Adrenal gland (tissue), 12 donors: ENCODE results near the gene SVOPL. TPM values are rescaled to one million over a fixed set of nuclear protein-coding genes. Genes with fewer than 3 reads are reported as not detected.
A peak's percentile ranks its signal among the peaks of the same experiment; 100 is the strongest.

Experiments used
- DNase-seq, 7 donors: peaks; one replicate each; pipeline ENCODE4 v3.0.0-alpha.2; 2019 to 2020
- H3K27ac ChIP-seq, 5 donors: fragments of 200-600 bp; sonication (generic) in 4 of 5; 1 replicate in 3 of 5; 2 replicates in 2 of 5; pipeline versions ENCODE4 v1.5.1 to v1.8.0; 2016 to 2020; ENCODE audit warnings: mild to moderate bottlenecking in 1 of 5
- H3K27me3 ChIP-seq: fragments of 200-600 bp; 2 replicates; pipeline ENCODE4 v1.8.0; 2021
- H3K36me3 ChIP-seq, 2 donors: fragments of 200-600 bp; replicated peaks in 1 of 2; 1 replicate in 1 of 2; 2 replicates in 1 of 2; pipeline versions ENCODE4 v1.5.1 to v1.8.0; 2018 to 2022
- H3K4me1 ChIP-seq, 2 donors: fragments of 200-600 bp; replicated peaks in 1 of 2; 1 replicate in 1 of 2; 2 replicates in 1 of 2; pipeline versions ENCODE4 v1.5.1 to v1.8.0; 2018 to 2021
- H3K4me3 ChIP-seq, 4 donors: fragments of 200-600 bp; sonication (generic) in 3 of 4; one replicate each; pipeline ENCODE4 v1.5.1; 2016 to 2018
- H3K9me3 ChIP-seq, 3 donors: fragments of 200-600 bp; sonication (generic) in 1 of 3; replicated peaks in 1 of 3; 1 replicate in 2 of 3; 2 replicates in 1 of 3; pipeline versions ENCODE4 v1.5.1 to v1.8.0; 2016 to 2021
- POLR2A ChIP-seq, 2 donors: fragments of 450-650 bp; IDR thresholded peaks; one replicate each; pipeline ENCODE4 v1.6.1; 2017; ENCODE audit warnings: antibody characterized with exemption in 2 of 2, mild to moderate bottlenecking in 2 of 2, moderate library complexity in 1 of 2
- WGBS, 4 donors: extraction: QIAGEN DNeasy Blood & Tissue Kit in 2 of 4; methylation state at CpG; one replicate each; pipeline versions ENCODE4 v1.1.5 to v1.1.7; 2013 to 2017; 5-methylcytosine and 5-hydroxymethylcytosine counted together
- intact Hi-C, 2 donors: fragments of 100-400 bp; cut with DNase I; formaldehyde crosslinking; loops; one replicate each; pipeline versions ENCODE4 v1.14.1 to v1.15.0; 2022 to 2023
- polyA plus RNA-seq, 3 donors: library from polyadenylated mRNA; stranded (reverse); fragments of 200-250 nt in 2 of 3; fragments of 350-450 nt in 1 of 3; fragmentation: Illumina TruSeq in 1 of 3; extraction: RNeasy Lipid Tissue Mini Kit (QIAGEN cat#74804) in 1 of 3; gene quantifications; one replicate each; pipeline ENCODE4 v1.2.3, GENCODE V29; 2013 to 2014
- small RNA-seq, 2 donors: library from RNA; depleted of rRNA; stranded (forward); fragments of <200 nt; gene quantifications; one replicate each; pipeline ENCODE3, GENCODE V24; 2016
- total RNA-seq, 9 donors: library from RNA; depleted of rRNA in 4 of 9; stranded (reverse); fragments of >200 nt in 4 of 9; fragments of 120-200 nt in 1 of 9; fragmentation: NEBNext Ultra II Directional in 1 of 9; extraction: Animal tissue kit (Norgen Biotek cat#: 25700) in 1 of 9; gene quantifications; one replicate each; pipeline versions ENCODE4 v1.1.0 to v1.2.4, GENCODE V29; 2013 to 2023
- TF ChIP-seq, protein P1 (sequence below), 6 experiments: fragments of 450-650 bp in 4 of 6; fragments of 200-600 bp in 2 of 6; sonication (generic) in 1 of 6; IDR thresholded peaks; 1 replicate in 5 of 6; 2 replicates in 1 of 6; pipeline versions ENCODE4 v1.5.1 to v1.8.0; 2016 to 2021; ENCODE audit warnings: antibody characterized with exemption in 6 of 6, mild to moderate bottlenecking in 2 of 6, moderate library complexity in 1 of 6
- donor health status: healthy with polysubstance abuse.
- donor health status: Bipolar disorder and iron deficiency.
- donor health status: DM: yes; HTN: yes; CAD: no.
- donor health status: DM: no; HTN: no; CAD: no.
- donor health status: DM: no; HTN: no; CAD: no.
- donor health status: DM: yes; HTN: yes; CAD: no.

SVOPL gene
- total and polyA plus RNA-seq, 12 donors, result 0.54 to 4.8 (median 1.5) TPM

GRCh38 chr7:138546829-138547228, 154.3 kb downstream of the SVOPL start:
- no peaks in the 10 kb centered on the region for H3K4me1 ChIP-seq
- peaks cover 0 to 12% of the 10 kb centered on the region in 2 donors for H3K36me3 ChIP-seq
- no peaks in the 10 kb centered on the region for H3K27me3 ChIP-seq
- H3K4me3 ChIP-seq, result no peak overlapping the region
- no peak for TF ChIP-seq POLR2A (IDR thresholded peaks at IDR 0.05)
- TF ChIP-seq, protein P1, sequence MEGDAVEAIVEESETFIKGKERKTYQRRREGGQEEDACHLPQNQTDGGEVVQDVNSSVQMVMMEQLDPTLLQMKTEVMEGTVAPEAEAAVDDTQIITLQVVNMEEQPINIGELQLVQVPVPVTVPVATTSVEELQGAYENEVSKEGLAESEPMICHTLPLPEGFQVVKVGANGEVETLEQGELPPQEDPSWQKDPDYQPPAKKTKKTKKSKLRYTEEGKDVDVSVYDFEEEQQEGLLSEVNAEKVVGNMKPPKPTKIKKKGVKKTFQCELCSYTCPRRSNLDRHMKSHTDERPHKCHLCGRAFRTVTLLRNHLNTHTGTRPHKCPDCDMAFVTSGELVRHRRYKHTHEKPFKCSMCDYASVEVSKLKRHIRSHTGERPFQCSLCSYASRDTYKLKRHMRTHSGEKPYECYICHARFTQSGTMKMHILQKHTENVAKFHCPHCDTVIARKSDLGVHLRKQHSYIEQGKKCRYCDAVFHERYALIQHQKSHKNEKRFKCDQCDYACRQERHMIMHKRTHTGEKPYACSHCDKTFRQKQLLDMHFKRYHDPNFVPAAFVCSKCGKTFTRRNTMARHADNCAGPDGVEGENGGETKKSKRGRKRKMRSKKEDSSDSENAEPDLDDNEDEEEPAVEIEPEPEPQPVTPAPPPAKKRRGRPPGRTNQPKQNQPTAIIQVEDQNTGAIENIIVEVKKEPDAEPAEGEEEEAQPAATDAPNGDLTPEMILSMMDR (IDR thresholded peaks at IDR 0.05), result no peak
- DNase-seq, result no peak
- intact Hi-C loops, result no loop called here
- H3K9me3 ChIP-seq, result no peaks in the 10 kb centered on the region
- WGBS, 4 donors, result 92 to 99% (median 95%) methylated on average over 2 of the region's 2 CpGs
- no peak overlapping the region for H3K27ac ChIP-seq

- Histone ChIP-seq H3K4me3 (no peak overlapping the region), H3K36me3 (peaks cover 0 to 5% of the 10 kb centered on the region in 2 donors), H3K4me1 (no peaks in the 10 kb centered on the region), H3K9me3 (no peaks in the 10 kb centered on the region), H3K27ac (peak overlapping the region in 1 of 5 donors; percentile 20), H3K27me3 (no peaks in the 10 kb centered on the region)
- TF ChIP-seq, protein P1 (IDR thresholded peaks at IDR 0.05), result no peak
- TF ChIP-seq POLR2A (IDR thresholded peaks at IDR 0.05), result no peak
- intact Hi-C loops, result no loop called here
- DNase-seq, result peak in 1 of 7 donors; percentile 28
- 56 to 62% (median 59%) methylated on average over 5 of the region's 5 CpGs for WGBS, 4 donors
Observed at GRCh38 chr7:138546064-138546619, 155.0 kb downstream of the SVOPL start.

DNA sequence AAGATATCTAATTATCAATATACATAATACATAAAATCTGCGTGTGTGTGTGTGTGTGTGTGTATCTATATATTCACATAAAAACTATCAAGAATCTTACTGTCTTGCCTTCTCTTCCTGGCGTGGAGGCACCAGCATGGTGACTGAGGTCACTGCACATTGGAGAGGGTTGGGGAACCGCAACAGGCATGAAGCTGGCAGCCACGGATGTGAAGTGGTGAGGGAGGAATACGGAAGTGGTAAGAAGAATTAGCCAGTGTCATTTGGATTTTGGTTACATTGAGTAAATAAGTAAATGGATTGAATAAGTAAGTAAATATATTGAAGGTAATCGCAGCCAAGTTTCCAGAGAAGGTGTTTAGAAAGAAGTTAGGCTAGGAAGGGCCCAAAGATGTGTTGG, 156.0 kb downstream of the SVOPL start:
- intact Hi-C loops, result no loop called here
- 81 to 89% (median 83%) methylated on average over 6 of the region's 6 CpGs for WGBS, 4 donors
- no peak overlapping the region for H3K27ac ChIP-seq
- no peaks in the 10 kb centered on the region for H3K9me3 ChIP-seq
- DNase-seq, result no peak
- TF ChIP-seq, protein P1 (IDR thresholded peaks at IDR 0.05), result no peak
- TF ChIP-seq POLR2A (IDR thresholded peaks at IDR 0.05), result no peak
- no peaks in the 10 kb centered on the region for H3K27me3 ChIP-seq
- H3K4me1 ChIP-seq, result no peaks in the 10 kb centered on the region
- peaks cover 0 to 3% of the 10 kb centered on the region in 2 donors for H3K36me3 ChIP-seq
- no peak overlapping the region for H3K4me3 ChIP-seq

Small RNAs within 50 kb of the gene (small RNA-seq; reads per million reads assigned to genes)
- gene RF00561, result 0 reads per million in 2 donors

Other genes with a start within 250 kb of the SVOPL start
- 100 to 1,000 TPM in 1 of 9 donors, 10 to 100 TPM in 8; 45.6 to 103 (median 60.2) TPM for gene TRIM24, start 241.1 kb downstream of the SVOPL start, total RNA-seq
- gene TRIM24, start 241.1 kb downstream of the SVOPL start, polyA plus RNA-seq, result 10 to 100 TPM; 22.7 to 81.1 (median 27.5) TPM
- not detected for gene TMEM213, start 96.6 kb upstream of the SVOPL start, total RNA-seq
- gene TMEM213, start 96.6 kb upstream of the SVOPL start, polyA plus RNA-seq, result not detected
- under 1 TPM in 1 of 9 donors, not detected in 8; 0.22 TPM for gene ATP6V0A4, start 96.8 kb upstream of the SVOPL start, total RNA-seq
- not detected for gene ATP6V0A4, start 96.8 kb upstream of the SVOPL start, polyA plus RNA-seq